Thoracic aorta (tissue), 2 donors: ENCODE results near the gene SPINK2. TPM values are rescaled to one million over a fixed set of nuclear protein-coding genes. Genes with fewer than 3 reads are reported as not detected.

Source experiments
- ATAC-seq: fragments of 150-250 bp; one replicate; pipeline ENCODE4 v1.8.0; 2017; ENCODE audit warnings: low read depth; ENCODE audit not compliant: insufficient number of reproducible peaks, low FRiP score
- DNase-seq: peaks from one replicate; pipeline ENCODE4 v3.0.0-alpha.2; 2020; ENCODE audit warnings: low spot score
- H3K27ac ChIP-seq, 2 donors: fragments of 200-600 bp; sonication (generic); 1 replicate in 1 of 2; 2 replicates in 1 of 2; pipeline ENCODE4 v1.5.1; 2016; ENCODE audit warnings: mild to moderate bottlenecking in 2 of 2, moderate library complexity in 2 of 2
- H3K27me3 ChIP-seq: fragments of 200-600 bp; sonication (generic); replicated peaks from 2 replicates; pipeline ENCODE4 v1.6.0; 2016; ENCODE audit warnings: mild to moderate bottlenecking; ENCODE audit not compliant: insufficient read depth
- H3K36me3 ChIP-seq: fragments of 200-600 bp; sonication (generic); one replicate; pipeline ENCODE4 v1.5.1; 2016
- H3K4me1 ChIP-seq, 2 donors: fragments of 200-600 bp; sonication (generic); 1 replicate in 1 of 2; 2 replicates in 1 of 2; pipeline versions ENCODE4 v1.5.1 to v1.6.0; 2016; ENCODE audit warnings: low read depth in 2 of 2, mild to moderate bottlenecking in 1 of 2; ENCODE audit not compliant: control insufficient read depth in 1 of 2
- H3K4me3 ChIP-seq: fragments of 200-600 bp; sonication (generic); 2 replicates; pipeline ENCODE4 v1.5.1; 2016; ENCODE audit warnings: mild to moderate bottlenecking
- H3K9me3 ChIP-seq: fragments of 200-600 bp; sonication (generic); 2 replicates; pipeline ENCODE4 v1.5.1; 2016
- total RNA-seq, 2 donors: library from RNA; depleted of rRNA; stranded (reverse); fragments of >200 nt; gene quantifications; one replicate each; pipeline versions ENCODE4 v1.1.0 to v1.2.3, GENCODE V29; 2016
- TF ChIP-seq, protein P1 (sequence below): fragments of 200-600 bp; sonication (generic); IDR thresholded peaks from one replicate; pipeline ENCODE4 v1.5.1; 2019; ENCODE audit warnings: antibody characterized with exemption

Gene SPINK2
- total RNA-seq, 2 donors from 2014 or later = not detected

DNA sequence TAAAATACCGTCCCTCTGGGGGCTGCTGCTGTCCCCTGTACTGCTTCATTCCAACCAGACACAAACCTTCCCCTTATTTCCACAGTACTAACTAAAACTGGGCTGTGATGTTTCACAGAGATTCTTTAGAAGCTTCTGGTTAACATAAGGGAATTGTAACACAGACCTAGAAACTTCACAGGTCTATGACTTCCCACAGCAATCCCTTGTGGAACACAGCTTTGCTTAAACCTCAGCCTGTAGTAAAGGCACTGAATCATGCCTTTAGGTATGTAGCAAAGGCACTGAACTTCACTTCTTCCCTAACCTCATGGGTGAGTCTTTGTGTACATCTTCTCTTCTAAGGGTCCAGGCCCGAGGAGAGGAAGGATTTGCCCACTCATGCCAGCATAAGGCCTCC, 49.4 kb downstream of the SPINK2 start:
- Histone ChIP-seq H3K4me1 (no peaks in the 10 kb centered on the region), H3K27ac (no peak overlapping the region), H3K9me3 (no peaks in the 10 kb centered on the region), H3K4me3 (no peak overlapping the region), H3K27me3 (no peaks in the 10 kb centered on the region), H3K36me3 (no peaks in the 10 kb centered on the region)
- no peak for ATAC-seq
- DNase-seq = no peak
- TF ChIP-seq, protein P1, sequence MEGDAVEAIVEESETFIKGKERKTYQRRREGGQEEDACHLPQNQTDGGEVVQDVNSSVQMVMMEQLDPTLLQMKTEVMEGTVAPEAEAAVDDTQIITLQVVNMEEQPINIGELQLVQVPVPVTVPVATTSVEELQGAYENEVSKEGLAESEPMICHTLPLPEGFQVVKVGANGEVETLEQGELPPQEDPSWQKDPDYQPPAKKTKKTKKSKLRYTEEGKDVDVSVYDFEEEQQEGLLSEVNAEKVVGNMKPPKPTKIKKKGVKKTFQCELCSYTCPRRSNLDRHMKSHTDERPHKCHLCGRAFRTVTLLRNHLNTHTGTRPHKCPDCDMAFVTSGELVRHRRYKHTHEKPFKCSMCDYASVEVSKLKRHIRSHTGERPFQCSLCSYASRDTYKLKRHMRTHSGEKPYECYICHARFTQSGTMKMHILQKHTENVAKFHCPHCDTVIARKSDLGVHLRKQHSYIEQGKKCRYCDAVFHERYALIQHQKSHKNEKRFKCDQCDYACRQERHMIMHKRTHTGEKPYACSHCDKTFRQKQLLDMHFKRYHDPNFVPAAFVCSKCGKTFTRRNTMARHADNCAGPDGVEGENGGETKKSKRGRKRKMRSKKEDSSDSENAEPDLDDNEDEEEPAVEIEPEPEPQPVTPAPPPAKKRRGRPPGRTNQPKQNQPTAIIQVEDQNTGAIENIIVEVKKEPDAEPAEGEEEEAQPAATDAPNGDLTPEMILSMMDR = no peak

DNA sequence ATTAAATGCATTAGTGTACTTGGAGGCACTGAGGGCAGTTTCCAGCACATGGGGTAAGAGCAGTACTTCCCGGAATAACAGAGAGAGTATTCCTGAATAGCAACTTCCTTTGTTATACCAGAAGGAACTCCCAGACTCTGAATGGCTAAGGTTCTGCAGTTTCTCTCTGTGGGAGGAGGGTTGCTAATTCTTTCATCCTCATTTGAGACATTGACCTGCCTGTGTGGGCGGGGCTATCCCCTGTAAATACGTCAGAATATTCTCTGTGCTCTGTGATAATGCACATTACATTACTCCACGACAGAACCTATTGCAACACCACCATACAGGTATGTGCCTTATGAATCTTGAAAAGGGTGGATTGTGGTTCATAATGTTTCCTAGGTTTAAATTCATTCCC, 52.7 kb downstream of the SPINK2 start:
- no peak overlapping the region for H3K4me3 ChIP-seq
- ATAC-seq (no peak), DNase-seq (no peak)
- TF ChIP-seq, protein P1 = no peak
- no peaks in the 10 kb centered on the region for H3K4me1 ChIP-seq
- no peak overlapping the region for H3K27ac ChIP-seq
- no peaks in the 10 kb centered on the region for H3K36me3 ChIP-seq
- H3K27me3 ChIP-seq = no peaks in the 10 kb centered on the region
- H3K9me3 ChIP-seq = no peaks in the 10 kb centered on the region

GRCh38 chr4:56768316-56768715, 53.2 kb downstream of the SPINK2 start:
- Histone ChIP-seq H3K36me3 (no peaks in the 10 kb centered on the region), H3K27ac (no peak overlapping the region), H3K4me3 (no peak overlapping the region), H3K27me3 (no peaks in the 10 kb centered on the region), H3K9me3 (no peaks in the 10 kb centered on the region), H3K4me1 (no peaks in the 10 kb centered on the region)
- ATAC-seq (no peak), DNase-seq (no peak)
- TF ChIP-seq, protein P1 = no peak

DNA sequence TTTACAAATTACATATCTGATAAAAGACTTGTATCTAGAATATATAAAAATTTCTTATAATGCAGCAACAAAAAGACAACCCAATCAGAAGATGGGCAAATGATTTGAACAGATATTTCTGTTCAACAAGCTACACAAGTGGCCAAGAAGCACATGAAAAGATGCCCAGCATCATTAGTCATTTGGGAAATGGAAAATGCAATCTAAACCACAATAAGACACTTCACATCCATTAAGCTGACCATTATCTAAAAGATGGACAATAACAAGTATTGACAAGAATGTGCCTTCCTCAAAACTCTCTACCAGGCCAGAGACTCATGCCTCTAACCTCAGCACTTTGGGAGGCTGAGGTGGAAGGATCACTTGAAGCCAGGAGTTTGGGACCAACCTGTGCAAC, 53.9 kb downstream of the SPINK2 start:
- ATAC-seq = no peak

DNA sequence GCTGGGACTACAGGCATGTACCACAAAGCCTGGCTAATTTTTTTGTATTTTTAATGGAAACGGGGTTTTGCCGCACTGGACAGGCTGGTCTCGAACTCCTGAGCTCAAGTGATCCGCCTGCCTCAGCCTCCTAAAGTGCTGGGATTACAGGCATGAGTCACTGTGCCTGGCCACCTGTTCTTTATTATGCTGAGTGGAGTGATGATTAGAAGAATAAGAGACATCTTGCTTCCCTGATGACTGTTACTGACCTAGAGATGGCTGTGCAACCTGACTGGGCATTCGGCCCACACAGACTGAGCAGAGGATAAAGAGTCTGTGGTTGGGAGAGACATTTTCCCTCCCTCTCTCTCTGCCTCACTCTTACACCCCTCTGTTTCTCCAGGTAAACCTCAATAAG, 56.7 kb downstream of the SPINK2 start:
- H3K4me1 ChIP-seq = no peaks in the 10 kb centered on the region
- no peaks in the 10 kb centered on the region for H3K9me3 ChIP-seq
- DNase-seq (no peak), ATAC-seq (no peak)
- no peaks in the 10 kb centered on the region for H3K27me3 ChIP-seq
- no peak overlapping the region for H3K4me3 ChIP-seq
- TF ChIP-seq, protein P1 = no peak
- no peak overlapping the region for H3K27ac ChIP-seq
- H3K36me3 ChIP-seq = no peaks in the 10 kb centered on the region

More for the DNA sequence above, 53.9 kb downstream of the SPINK2 start:
- no peaks in the 10 kb centered on the region for H3K27me3 ChIP-seq
- no peak for DNase-seq
- H3K4me3 ChIP-seq = no peak overlapping the region
- H3K9me3 ChIP-seq = no peaks in the 10 kb centered on the region
- no peaks in the 10 kb centered on the region for H3K4me1 ChIP-seq
- H3K27ac ChIP-seq = no peak overlapping the region
- TF ChIP-seq, protein P1 = no peak
- no peaks in the 10 kb centered on the region for H3K36me3 ChIP-seq
